Keratinocyte (primary cell): ENCODE results near the gene RTN1.

Experiments used
- EZH2 ChIP-seq: IDR thresholded peaks from one replicate; pipeline ENCODE4 v1.6.1; 2012; ENCODE audit warnings: inconsistent platforms, mild to moderate bottlenecking, low read length, moderate library complexity
- TF ChIP-seq, protein P1 (sequence below), 3 experiments: IDR thresholded peaks in 1 of 3; conservative IDR thresholded peaks in 1 of 3; optimal IDR thresholded peaks in 1 of 3; 2 replicates in 2 of 3; 3 replicates in 1 of 3; pipeline versions ENCODE3 to v1.5.1; 2011; ENCODE audit warnings: low read length in 3 of 3, mild to moderate bottlenecking in 3 of 3, moderate library complexity in 2 of 3, control low read depth in 1 of 3, inconsistent platforms in 1 of 3; ENCODE audit not compliant: insufficient read depth in 2 of 3; ENCODE audit errors: extremely low read depth in 1 of 3

DNA sequence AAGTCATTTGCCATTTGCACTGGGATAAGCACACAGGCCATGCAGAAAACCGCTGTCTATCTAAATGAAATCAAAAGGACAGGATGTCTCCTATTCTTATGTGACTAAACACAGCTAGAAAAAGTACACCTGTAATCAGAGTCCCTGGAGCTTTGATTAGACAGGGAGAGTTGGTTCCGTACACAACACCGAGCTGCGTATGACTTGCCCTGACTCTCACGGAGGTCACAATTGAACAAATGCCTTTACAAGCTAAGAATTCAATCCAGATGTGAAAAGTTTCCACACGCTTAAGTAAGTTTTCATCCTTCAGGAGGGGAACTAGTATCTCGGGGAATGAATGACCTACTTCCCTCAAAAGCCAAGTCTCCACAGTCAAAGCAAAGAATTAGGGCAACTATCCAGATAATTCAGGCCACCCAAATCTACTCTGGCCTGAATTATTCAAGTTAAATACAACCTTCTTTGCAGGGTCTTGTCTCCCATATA, 67.5 kb downstream of the RTN1 start:
- TF ChIP-seq EZH2, result no peak
- TF ChIP-seq, protein P1, sequence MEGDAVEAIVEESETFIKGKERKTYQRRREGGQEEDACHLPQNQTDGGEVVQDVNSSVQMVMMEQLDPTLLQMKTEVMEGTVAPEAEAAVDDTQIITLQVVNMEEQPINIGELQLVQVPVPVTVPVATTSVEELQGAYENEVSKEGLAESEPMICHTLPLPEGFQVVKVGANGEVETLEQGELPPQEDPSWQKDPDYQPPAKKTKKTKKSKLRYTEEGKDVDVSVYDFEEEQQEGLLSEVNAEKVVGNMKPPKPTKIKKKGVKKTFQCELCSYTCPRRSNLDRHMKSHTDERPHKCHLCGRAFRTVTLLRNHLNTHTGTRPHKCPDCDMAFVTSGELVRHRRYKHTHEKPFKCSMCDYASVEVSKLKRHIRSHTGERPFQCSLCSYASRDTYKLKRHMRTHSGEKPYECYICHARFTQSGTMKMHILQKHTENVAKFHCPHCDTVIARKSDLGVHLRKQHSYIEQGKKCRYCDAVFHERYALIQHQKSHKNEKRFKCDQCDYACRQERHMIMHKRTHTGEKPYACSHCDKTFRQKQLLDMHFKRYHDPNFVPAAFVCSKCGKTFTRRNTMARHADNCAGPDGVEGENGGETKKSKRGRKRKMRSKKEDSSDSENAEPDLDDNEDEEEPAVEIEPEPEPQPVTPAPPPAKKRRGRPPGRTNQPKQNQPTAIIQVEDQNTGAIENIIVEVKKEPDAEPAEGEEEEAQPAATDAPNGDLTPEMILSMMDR (optimal IDR thresholded peaks at IDR 0.05 in 1 of 3, IDR thresholded peaks at IDR 0.05 in 1 of 3, conservative IDR thresholded peaks at IDR 0.05 in 1 of 3; ENCODE audit: extremely low read depth in 1 of 3, insufficient read depth in 2 of 3, low read length in 3 of 3), result no peak
